Endothelial cell of umbilical vein (primary cell): ENCODE data around the gene POU3F3. TPM values are rescaled to one million over a fixed set of nuclear protein-coding genes. Genes with fewer than 3 reads are reported as not detected.

Experiments
- BruUV-seq: library from RNA; stranded (reverse); fragments of 400-500 nt; replicated peaks from 2 replicates; lab custom pipeline; 2021; lab: Mats Ljungman, UMichigan
- CTCF ChIA-PET: fragments of 300-600, 350-600 bp; sonication (Branson Sonifier 250); formaldehyde crosslinking; loops from one replicate; lab custom pipeline; 2021; ENCODE audit warnings: antibody characterized with exemption, inconsistent platforms; lab: Charles Lee
- POLR2A ChIA-PET: fragments of 300-600, 350-600 bp; sonication (Branson Sonifier 250); formaldehyde crosslinking; loops from one replicate; lab custom pipeline; 2021; ENCODE audit warnings: antibody characterized with exemption, inconsistent platforms; lab: Charles Lee
- DNase-seq: peaks from one replicate; pipeline ENCODE4 v3.0.0-alpha.2; 2011; ENCODE audit warnings: low read depth, low spot score
- FAIRE-seq: peaks from 2 replicates; lab custom pipeline; 2011; peaks lifted over from hg19 to GRCh38; lab: Jason Lieb, UNC
- H2AFZ ChIP-seq: 2 replicates; pipeline ENCODE4 v1.6.0; 2012; ENCODE audit warnings: low read depth, low read length, control low read depth, inconsistent platforms
- H3K27ac ChIP-seq: 2 replicates; pipeline ENCODE4 v1.5.1; 2011; ENCODE audit warnings: low read depth, mild to moderate bottlenecking, control low read depth, low read length, moderate library complexity; ENCODE audit not compliant: insufficient read depth
- H3K27me3 ChIP-seq, 2 experiments: 2 replicates each; pipeline versions ENCODE4 v1.6.0 to v1.6.1; 2011; ENCODE audit warnings: low read length in 2 of 2, mixed read lengths in 1 of 2; ENCODE audit not compliant: control insufficient read depth in 2 of 2, insufficient read depth in 2 of 2
- H3K36me3 ChIP-seq, 2 experiments: 2 replicates in 1 of 2; 3 replicates in 1 of 2; pipeline ENCODE4 v1.5.1; 2011; ENCODE audit warnings: low read length in 2 of 2, mild to moderate bottlenecking in 1 of 2, moderate library complexity in 1 of 2; ENCODE audit not compliant: control insufficient read depth in 2 of 2, insufficient read depth in 2 of 2; ENCODE audit errors: extremely low read depth in 1 of 2
- H3K4me1 ChIP-seq: 3 replicates; pipeline ENCODE4 v1.5.1; 2011; ENCODE audit warnings: mild to moderate bottlenecking, low read length; ENCODE audit not compliant: control insufficient read depth, insufficient read depth; ENCODE audit errors: extremely low read depth
- H3K4me2 ChIP-seq: 2 replicates; pipeline ENCODE4 v1.6.1; 2011; ENCODE audit warnings: low read length, control low read depth, mixed read lengths; ENCODE audit not compliant: insufficient read depth
- H3K4me3 ChIP-seq, 3 experiments: fragments of 200-600 bp in 1 of 3; sonication (generic), shearing (Covaris generic) in 1 of 3; replicated peaks in 1 of 3; 2 replicates each; pipeline ENCODE4 v1.5.1; 2011 to 2016; ENCODE audit warnings: control low read depth in 3 of 3, low read length in 3 of 3, mild to moderate bottlenecking in 2 of 3, inconsistent platforms in 1 of 3, low read depth in 1 of 3, moderate library complexity in 1 of 3; ENCODE audit not compliant: insufficient read depth in 1 of 3
- H3K79me2 ChIP-seq: 2 replicates; pipeline ENCODE4 v1.6.0; 2012; ENCODE audit warnings: low read length, inconsistent platforms; ENCODE audit not compliant: control insufficient read depth, insufficient read depth
- H3K9ac ChIP-seq: replicated peaks from 2 replicates; pipeline ENCODE3; 2011; ENCODE audit warnings: low read length, control low read depth; ENCODE audit not compliant: insufficient read depth; ENCODE audit errors: extremely low read depth
- H3K9me1 ChIP-seq: replicated peaks from 3 replicates; pipeline ENCODE4 v1.6.0; 2011; ENCODE audit warnings: mild to moderate bottlenecking, low read length; ENCODE audit not compliant: control insufficient read depth, insufficient read depth; ENCODE audit errors: extremely low read depth
- H3K9me3 ChIP-seq: replicated peaks from 2 replicates; pipeline ENCODE4 v1.5.1; 2012; ENCODE audit warnings: low read length, inconsistent platforms; ENCODE audit not compliant: control insufficient read depth, insufficient read depth
- H4K20me1 ChIP-seq: replicated peaks from 2 replicates; pipeline ENCODE3; 2011; ENCODE audit warnings: mild to moderate bottlenecking, low read length; ENCODE audit not compliant: control insufficient read depth, insufficient read depth; ENCODE audit errors: extremely low read depth
- EZH2 ChIP-seq: IDR thresholded peaks from 2 replicates; pipeline ENCODE4 v1.6.1; 2012; ENCODE audit warnings: borderline replicate concordance, low read depth, mild to moderate bottlenecking, moderate library complexity, low read length, inconsistent platforms; ENCODE audit not compliant: severe bottlenecking
- FOS ChIP-seq: IDR thresholded peaks from 2 replicates; pipeline ENCODE4 v1.6.1; 2011; ENCODE audit warnings: mild to moderate bottlenecking, low read length, moderate library complexity, borderline replicate concordance; ENCODE audit not compliant: insufficient read depth
- GATA2 ChIP-seq: IDR thresholded peaks from 2 replicates; pipeline ENCODE4 v1.7.0; 2011; ENCODE audit warnings: low read depth, mild to moderate bottlenecking, moderate library complexity, mixed read lengths, low read length; ENCODE audit not compliant: insufficient read length, insufficient read depth
- JUN ChIP-seq: IDR thresholded peaks from 2 replicates; pipeline ENCODE4 v1.6.1; 2011; ENCODE audit warnings: borderline replicate concordance, low read depth; ENCODE audit not compliant: insufficient read length, insufficient read depth
- MYC ChIP-seq: IDR thresholded peaks from one replicate; pipeline ENCODE4 v1.6.1; 2011; ENCODE audit warnings: mild to moderate bottlenecking, low read depth, low read length
- POLR2A ChIP-seq: IDR thresholded peaks from 2 replicates; pipeline ENCODE4 v1.6.1; 2012; ENCODE audit warnings: low read depth, mild to moderate bottlenecking, control low read depth, low read length
- POLR2AphosphoS5 ChIP-seq: IDR thresholded peaks from 2 replicates; pipeline ENCODE4 v1.6.1; 2012; ENCODE audit warnings: low read depth, mild to moderate bottlenecking, control low read depth, low read length, moderate library complexity; ENCODE audit not compliant: insufficient read depth
- dilution Hi-C: fragments of 300-500 bp; cut with MboI; formaldehyde crosslinking; loops from one replicate; pipeline ENCODE4 v1.15.0; 2019; ENCODE audit warnings: low sequenced_read_pairs; ENCODE audit not compliant: extremely low pct_ligation_motif_present
- intact Hi-C: fragments of 100-400 bp; cut with micrococcal nuclease; formaldehyde crosslinking; loops from one replicate; pipeline ENCODE4 v1.10.0; 2022
- polyA plus RNA-seq, 4 experiments: library from polyadenylated mRNA; depleted of rRNA in 3 of 4; stranded (reverse) in 3 of 4; unstranded in 1 of 4; fragments of >200 nt; gene quantifications; 2 replicates each; pipeline versions ENCODE4 v1.2.1 to v1.2.3, GENCODE V29; 2011 to 2012; ENCODE audit warnings: missing spikeins in 1 of 4
- total RNA-seq: library from RNA; stranded (reverse); gene quantifications from 2 replicates; pipeline ENCODE4 v1.2.3, GENCODE V29; 2021
- TF ChIP-seq, protein P1 (sequence below): IDR thresholded peaks from 2 replicates; pipeline ENCODE4 v1.6.1; 2011; ENCODE audit not compliant: insufficient read depth, insufficient read length
- TF ChIP-seq, protein P2 (sequence below), 2 donors: IDR thresholded peaks; 1 replicate in 1 of 2; 2 replicates in 1 of 2; pipeline ENCODE4 v1.5.1; 2011; ENCODE audit warnings: low read length in 2 of 2, mild to moderate bottlenecking in 2 of 2, moderate library complexity in 2 of 2, control low read depth in 1 of 2, inconsistent platforms in 1 of 2, low read depth in 1 of 2; ENCODE audit not compliant: insufficient read depth in 1 of 2; ENCODE audit errors: extremely low read depth in 1 of 2

Gene POU3F3
- total and polyA plus RNA-seq, 2 donors (not counting 3 experiments of a cell fraction or from before 2014, with no cell fraction given) = not detected

DNA sequence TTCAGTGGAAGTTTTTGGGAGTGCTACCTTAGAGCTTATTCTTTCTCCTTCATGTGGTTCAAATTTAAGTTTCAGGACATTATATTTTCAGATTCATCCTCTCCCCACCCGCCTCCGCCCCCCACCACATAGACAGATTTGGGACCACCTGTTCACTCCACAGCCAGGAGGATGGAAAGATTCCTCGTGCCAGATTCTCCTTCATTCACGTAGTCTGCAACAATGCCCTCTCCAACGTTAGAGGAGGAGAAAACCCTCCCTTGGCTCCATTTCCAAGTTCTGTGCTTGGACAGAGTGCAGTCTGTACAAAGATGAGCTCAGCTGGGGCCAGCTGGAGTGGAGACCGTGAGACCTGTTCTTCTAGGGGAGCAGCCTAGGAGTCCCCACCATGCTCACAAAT lies 26.2 kb downstream of the POU3F3 start:
- no peaks in the 10 kb centered on the region for H3K4me1 ChIP-seq
- H3K79me2 ChIP-seq = no peaks in the 10 kb centered on the region
- no peaks in the 10 kb centered on the region for H4K20me1 ChIP-seq
- H3K27me3 ChIP-seq = peaks cover 0 to 3% of the 10 kb centered on the region in 2 experiments
- CTCF ChIA-PET = interaction anchor here (0.8 kb wide), 1 partner anchor 31 kb away, joined by 5 read pairs; no protein-coding TSS in a partner anchor
- FAIRE-seq (no peak), DNase-seq (no peak)
- no peak overlapping the region for H3K4me3 ChIP-seq
- no peak overlapping the region for H3K9ac ChIP-seq
- no peak overlapping the region for H3K27ac ChIP-seq
- POLR2A ChIA-PET = no interaction called here
- H3K9me1 ChIP-seq = no peaks in the 10 kb centered on the region
- BruUV-seq = no TSS peak
- no peaks in the 10 kb centered on the region for H3K36me3 ChIP-seq
- no peak overlapping the region for H3K4me2 ChIP-seq
- TF ChIP-seq MYC (no peak), EZH2 (no peak), GATA2 (no peak), POLR2A (no peak), JUN (no peak), POLR2AphosphoS5 (no peak)
- TF ChIP-seq, protein P1, sequence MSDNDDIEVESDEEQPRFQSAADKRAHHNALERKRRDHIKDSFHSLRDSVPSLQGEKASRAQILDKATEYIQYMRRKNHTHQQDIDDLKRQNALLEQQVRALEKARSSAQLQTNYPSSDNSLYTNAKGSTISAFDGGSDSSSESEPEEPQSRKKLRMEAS = no peak
- dilution Hi-C loops = no loop called here
- intact Hi-C loops = no loop called here
- no peak overlapping the region for H2AFZ ChIP-seq
- no peaks in the 10 kb centered on the region for H3K9me3 ChIP-seq

DNA sequence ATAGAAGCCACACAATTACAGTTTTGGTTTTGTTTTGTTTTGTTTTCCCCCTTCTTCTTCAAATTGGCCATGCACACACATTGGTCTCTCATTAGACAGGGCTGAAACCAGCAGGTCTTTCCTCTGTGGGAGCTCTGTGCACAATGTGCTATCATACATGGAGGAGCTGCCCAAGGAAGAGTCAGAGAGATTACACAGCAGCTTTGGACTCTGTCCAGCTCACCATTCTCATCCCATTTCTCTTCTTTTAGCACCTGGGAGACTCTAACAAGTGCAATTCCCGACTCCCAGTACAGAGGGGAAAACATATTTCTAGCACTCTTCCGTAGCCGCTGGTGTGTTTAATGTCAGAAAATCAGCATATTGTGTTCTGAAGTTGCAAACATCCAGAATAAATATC lies 29.4 kb downstream of the POU3F3 start:
- H4K20me1 ChIP-seq = no peaks in the 10 kb centered on the region
- CTCF ChIA-PET = interaction anchor here (1.4 kb wide), 1 partner anchor 34 kb away, joined by 3 read pairs; no protein-coding TSS in a partner anchor
- H3K79me2 ChIP-seq = no peaks in the 10 kb centered on the region
- dilution Hi-C loops = no loop called here
- H3K27me3 ChIP-seq = no peaks in the 10 kb centered on the region
- no peak for DNase-seq
- TF ChIP-seq EZH2 (no peak), JUN (no peak), FOS (no peak), MYC (no peak), POLR2AphosphoS5 (no peak), POLR2A (no peak), GATA2 (no peak)
- TF ChIP-seq, protein P1 = no peak
- TF ChIP-seq, protein P2, sequence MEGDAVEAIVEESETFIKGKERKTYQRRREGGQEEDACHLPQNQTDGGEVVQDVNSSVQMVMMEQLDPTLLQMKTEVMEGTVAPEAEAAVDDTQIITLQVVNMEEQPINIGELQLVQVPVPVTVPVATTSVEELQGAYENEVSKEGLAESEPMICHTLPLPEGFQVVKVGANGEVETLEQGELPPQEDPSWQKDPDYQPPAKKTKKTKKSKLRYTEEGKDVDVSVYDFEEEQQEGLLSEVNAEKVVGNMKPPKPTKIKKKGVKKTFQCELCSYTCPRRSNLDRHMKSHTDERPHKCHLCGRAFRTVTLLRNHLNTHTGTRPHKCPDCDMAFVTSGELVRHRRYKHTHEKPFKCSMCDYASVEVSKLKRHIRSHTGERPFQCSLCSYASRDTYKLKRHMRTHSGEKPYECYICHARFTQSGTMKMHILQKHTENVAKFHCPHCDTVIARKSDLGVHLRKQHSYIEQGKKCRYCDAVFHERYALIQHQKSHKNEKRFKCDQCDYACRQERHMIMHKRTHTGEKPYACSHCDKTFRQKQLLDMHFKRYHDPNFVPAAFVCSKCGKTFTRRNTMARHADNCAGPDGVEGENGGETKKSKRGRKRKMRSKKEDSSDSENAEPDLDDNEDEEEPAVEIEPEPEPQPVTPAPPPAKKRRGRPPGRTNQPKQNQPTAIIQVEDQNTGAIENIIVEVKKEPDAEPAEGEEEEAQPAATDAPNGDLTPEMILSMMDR (IDR thresholded peaks at IDR 0.05; ENCODE audit: extremely low read depth in 1 of 2, insufficient read depth in 1 of 2, low read depth in 1 of 2, low read length in 2 of 2) = no peak
- intact Hi-C loops = no loop called here
- H3K9me3 ChIP-seq = no peaks in the 10 kb centered on the region
- H3K9me1 ChIP-seq = no peaks in the 10 kb centered on the region
- no peak overlapping the region for H2AFZ ChIP-seq
- no peaks in the 10 kb centered on the region for H3K4me1 ChIP-seq
- no peak overlapping the region for H3K4me3 ChIP-seq
- no peak for FAIRE-seq
- no peak overlapping the region for H3K9ac ChIP-seq
- BruUV-seq = no TSS peak
- H3K27ac ChIP-seq = no peak overlapping the region
- no peaks in the 10 kb centered on the region for H3K36me3 ChIP-seq
- POLR2A ChIA-PET = no interaction called here
- H3K4me2 ChIP-seq = no peak overlapping the region
